ENCODE measurements around the gene SMIM13.

The SMIM13 gene

GRCh38 chr6:11129908-11130565 is 36.4 kb downstream of the SMIM13 start:
- Histone ChIP-seq H3K9me2 (replicated peaks; ENCODE audit: control insufficient read depth, low read length) (no peaks in the 10 kb centered on the region), H4K20me1 (ENCODE audit: control insufficient read depth, insufficient read depth, low read depth, low read length) (no peaks in the 10 kb centered on the region), H3K4me1 (ENCODE audit: control insufficient read depth, low read length) (peaks cover 7% of the 10 kb centered on the region), H3K27me3 (ENCODE audit: control insufficient read depth, low read length) (no peaks in the 10 kb centered on the region), H3K36me3 (ENCODE audit: control insufficient read depth, low read length) (peaks cover 8% of the 10 kb centered on the region), H3K79me2 (ENCODE audit: control insufficient read depth, low read length) (peaks cover 62% of the 10 kb centered on the region), H3F3A (ENCODE audit: control insufficient read depth, insufficient read depth) (no peaks in the 10 kb centered on the region), H3K4me3 (ENCODE audit: low read length) (no peak overlapping the region), H3K9me3 (ENCODE audit: control insufficient read depth, insufficient read depth, low read length) (no peaks in the 10 kb centered on the region), H3K4me2 (ENCODE audit: low read length) (no peak overlapping the region), H3K27ac (ENCODE audit: low read depth, low read length) (no peak overlapping the region)
- TF ChIP-seq EZH2phosphoT487 (IDR thresholded peaks at IDR 0.05; ENCODE audit: borderline replicate concordance, low read length) = no peak
- TF ChIP-seq CTCF (IDR thresholded peaks at IDR 0.05; ENCODE audit: low read depth, low read length, poor library complexity, severe bottlenecking) = no peak

GRCh38 chr6:11130605-11131004 is 37.0 kb downstream of the SMIM13 start:
- H3K36me3 ChIP-seq (ENCODE audit: control insufficient read depth, low read length) = peaks cover 14% of the 10 kb centered on the region
- H3K27me3 ChIP-seq (ENCODE audit: control insufficient read depth, low read length) = no peaks in the 10 kb centered on the region
- no peaks in the 10 kb centered on the region for H3K9me2 ChIP-seq (replicated peaks; ENCODE audit: control insufficient read depth, low read length)
- H3K4me1 ChIP-seq (ENCODE audit: control insufficient read depth, low read length) = peaks cover 7% of the 10 kb centered on the region
- H3F3A ChIP-seq (ENCODE audit: control insufficient read depth, insufficient read depth) = no peaks in the 10 kb centered on the region
- H3K9me3 ChIP-seq (ENCODE audit: control insufficient read depth, insufficient read depth, low read length) = no peaks in the 10 kb centered on the region
- TF ChIP-seq EZH2phosphoT487 (IDR thresholded peaks at IDR 0.05; ENCODE audit: borderline replicate concordance, low read length) (no peak), CTCF (IDR thresholded peaks at IDR 0.05; ENCODE audit: low read depth, low read length, poor library complexity, severe bottlenecking) (no peak)
- no peak overlapping the region for H3K4me2 ChIP-seq (ENCODE audit: low read length)
- H3K79me2 ChIP-seq (ENCODE audit: control insufficient read depth, low read length) = peaks cover 60% of the 10 kb centered on the region
- H4K20me1 ChIP-seq (ENCODE audit: control insufficient read depth, insufficient read depth, low read depth, low read length) = no peaks in the 10 kb centered on the region
- no peak overlapping the region for H3K4me3 ChIP-seq (ENCODE audit: low read length)
- no peak overlapping the region for H3K27ac ChIP-seq (ENCODE audit: low read depth, low read length)

- no peak overlapping the region for H3K4me3 ChIP-seq (ENCODE audit: low read length)
- H4K20me1 ChIP-seq (ENCODE audit: control insufficient read depth, insufficient read depth, low read depth, low read length) = no peaks in the 10 kb centered on the region
- no peak overlapping the region for H3K4me2 ChIP-seq (ENCODE audit: low read length)
- H3K79me2 ChIP-seq (ENCODE audit: control insufficient read depth, low read length) = peaks cover 47% of the 10 kb centered on the region
- H3K9me3 ChIP-seq (ENCODE audit: control insufficient read depth, insufficient read depth, low read length) = no peaks in the 10 kb centered on the region
- no peak for TF ChIP-seq EZH2phosphoT487 (IDR thresholded peaks at IDR 0.05; ENCODE audit: borderline replicate concordance, low read length)
- TF ChIP-seq CTCF (IDR thresholded peaks at IDR 0.05; ENCODE audit: low read depth, low read length, poor library complexity, severe bottlenecking) = no peak
- no peak overlapping the region for H3K27ac ChIP-seq (ENCODE audit: low read depth, low read length)
- H3F3A ChIP-seq (ENCODE audit: control insufficient read depth, insufficient read depth) = no peaks in the 10 kb centered on the region
- H3K4me1 ChIP-seq (ENCODE audit: control insufficient read depth, low read length) = peaks cover 7% of the 10 kb centered on the region
- H3K36me3 ChIP-seq (ENCODE audit: control insufficient read depth, low read length) = peaks cover 20% of the 10 kb centered on the region
- H3K27me3 ChIP-seq (ENCODE audit: control insufficient read depth, low read length) = no peaks in the 10 kb centered on the region
- H3K9me2 ChIP-seq (replicated peaks; ENCODE audit: control insufficient read depth, low read length) = no peaks in the 10 kb centered on the region
Measured at GRCh38 chr6:11132194-11132888, 38.7 kb downstream of the SMIM13 start.

Data from DOHH2 (cell line).